ENCODE measurements around the gene MPZL3. TPM values are rescaled to one million over a fixed set of nuclear protein-coding genes. Genes with fewer than 3 reads are reported as not detected.

MPZL3 gene, protein sequence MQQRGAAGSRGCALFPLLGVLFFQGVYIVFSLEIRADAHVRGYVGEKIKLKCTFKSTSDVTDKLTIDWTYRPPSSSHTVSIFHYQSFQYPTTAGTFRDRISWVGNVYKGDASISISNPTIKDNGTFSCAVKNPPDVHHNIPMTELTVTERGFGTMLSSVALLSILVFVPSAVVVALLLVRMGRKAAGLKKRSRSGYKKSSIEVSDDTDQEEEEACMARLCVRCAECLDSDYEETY
- total RNA-seq, result 4.1 and 4.7 TPM in 2 replicates

DNA sequence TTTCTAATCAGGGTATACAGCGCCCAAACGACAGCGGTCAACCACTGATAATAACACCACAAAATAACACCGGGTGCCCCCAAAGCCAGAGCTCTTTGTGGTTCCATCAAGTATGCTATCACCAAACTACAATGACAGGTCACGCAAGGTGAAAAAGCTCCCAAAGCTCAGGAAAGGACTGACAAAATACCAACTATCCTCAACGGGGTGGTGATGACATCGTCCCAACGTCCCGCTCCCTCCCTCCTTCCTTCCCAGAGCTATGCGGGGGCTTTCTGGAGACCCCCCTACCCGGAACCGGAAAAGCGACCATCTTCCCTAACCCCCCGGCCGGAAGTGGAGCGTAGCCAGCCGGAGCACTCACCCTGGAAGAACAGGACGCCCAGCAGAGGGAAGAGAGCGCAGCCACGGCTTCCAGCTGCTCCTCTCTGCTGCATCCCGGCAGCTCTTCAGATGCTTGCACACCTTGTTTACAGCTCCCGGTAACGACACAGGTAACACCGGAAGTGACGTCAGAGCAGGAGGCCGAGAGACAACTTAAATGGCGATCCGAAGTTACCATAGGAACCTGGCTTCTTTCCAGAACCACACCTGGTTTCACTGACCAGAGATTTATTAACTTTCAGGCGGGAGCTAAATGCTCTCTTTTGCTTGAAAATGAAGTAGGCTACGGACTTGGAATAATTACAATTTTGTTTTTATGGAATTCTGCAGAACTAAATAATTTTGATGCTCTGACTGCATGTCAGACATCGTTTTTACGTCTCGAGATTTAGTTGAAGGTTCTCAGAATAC lies at the start of gene MPZL3:
TSS of gene MPZL3 (minus strand) at position 508 of the 795 bp plus-strand sequence. CDS start at position 437, 71 bp downstream.
- DNase-seq (ENCODE audit: extremely low read depth, low read depth, low spot score), result no peak

DNA sequence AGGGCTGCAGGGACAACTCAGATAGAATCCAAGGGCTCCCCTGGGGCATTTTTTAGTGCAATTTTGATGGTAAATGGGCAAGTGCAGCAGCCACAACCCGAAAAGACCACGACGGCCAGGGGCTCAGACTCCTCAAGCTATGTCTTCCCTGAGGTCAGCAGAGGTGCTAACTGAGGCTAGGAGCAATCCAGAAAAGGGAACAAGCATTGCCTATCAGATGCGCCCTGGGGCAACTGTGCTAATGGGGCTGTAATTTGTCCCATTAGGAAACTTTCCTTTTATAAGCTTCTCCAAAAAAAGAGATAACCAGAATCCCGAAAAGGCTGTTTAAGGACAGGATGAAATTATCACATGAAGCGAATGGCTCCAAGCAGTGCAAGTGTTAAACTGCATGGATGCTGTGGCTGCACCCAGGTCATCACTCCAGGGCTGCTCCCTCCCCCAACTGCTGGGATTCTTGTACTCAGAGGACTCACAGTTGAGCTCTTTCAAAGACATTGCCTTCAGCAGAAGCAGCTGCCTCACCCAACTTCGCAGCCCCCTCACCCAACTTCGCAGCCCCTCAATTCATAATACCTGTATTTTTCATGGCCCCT lies 49.5 kb upstream of the MPZL3 start:
- DNase-seq (ENCODE audit: extremely low read depth, low read depth, low spot score), result no peak

DNA sequence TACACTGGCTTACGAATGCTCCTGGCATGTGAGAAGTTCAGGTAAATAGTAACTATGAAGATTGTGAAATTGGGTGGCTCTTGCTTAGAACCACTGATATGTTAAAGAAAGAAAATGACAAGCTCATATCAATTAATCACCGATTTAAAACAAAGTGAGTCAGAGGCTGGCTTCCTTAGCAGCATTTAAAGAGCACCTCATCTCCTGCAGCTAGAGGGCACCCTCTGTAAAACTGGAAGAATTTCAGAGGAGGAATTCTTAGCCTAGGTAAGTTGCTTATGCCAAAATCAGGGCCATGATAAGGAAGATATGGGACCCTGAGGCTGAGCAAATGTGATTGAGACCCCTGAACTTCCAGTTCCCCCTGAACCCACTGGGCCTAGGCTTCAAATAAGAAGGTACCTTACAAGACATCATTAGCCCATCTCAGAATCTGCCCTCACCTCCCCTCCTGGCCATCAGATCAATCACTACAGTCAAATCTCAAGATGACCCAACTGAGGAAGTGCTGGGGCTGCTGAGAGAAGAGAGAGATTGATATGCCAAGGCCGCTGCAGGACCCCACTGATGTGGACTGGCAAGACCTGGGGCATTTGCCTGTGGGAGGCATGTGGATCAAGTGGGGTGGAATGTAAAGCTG lies 43.8 kb upstream of the MPZL3 start:
- no peak for DNase-seq (ENCODE audit: extremely low read depth, low read depth, low spot score)

DNA sequence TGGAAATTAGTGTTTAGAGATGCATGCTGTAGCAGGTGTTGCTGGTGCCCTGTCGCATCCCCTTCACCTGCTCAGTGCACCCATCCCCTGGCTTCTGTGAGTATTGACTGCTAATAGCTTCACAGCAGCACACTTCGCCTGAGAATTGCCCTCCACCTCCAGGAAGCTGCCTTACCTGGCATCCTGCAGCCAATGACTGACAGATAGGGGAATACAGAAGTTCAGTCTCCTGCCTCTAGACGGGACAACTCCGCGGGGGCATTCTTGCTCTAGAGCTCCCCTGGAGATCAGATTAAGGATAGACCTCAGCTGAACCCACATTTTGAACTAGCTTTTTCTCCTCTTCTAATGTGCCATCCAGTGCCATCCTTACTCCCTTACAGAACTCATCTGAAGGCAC lies 43.0 kb upstream of the MPZL3 start:
- no peak for DNase-seq (ENCODE audit: extremely low read depth, low read depth, low spot score)

DNA sequence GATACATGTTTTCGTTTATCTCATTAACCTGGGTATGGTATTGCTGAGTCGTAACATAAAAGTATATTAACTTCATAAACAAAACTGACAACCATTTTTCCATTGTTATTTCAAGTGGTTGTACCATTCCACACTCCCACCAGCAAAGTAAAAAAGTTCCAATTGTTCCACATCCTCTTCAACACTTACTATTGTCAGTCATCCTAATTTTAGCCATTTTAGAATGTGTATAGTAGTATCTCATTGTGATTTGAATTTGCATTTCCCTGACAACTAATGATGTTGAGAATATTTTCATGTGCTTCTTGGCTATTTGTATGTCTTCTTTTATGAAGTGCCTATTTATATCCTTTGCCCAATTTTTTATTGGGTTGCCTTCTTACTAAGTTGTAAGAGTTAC lies 41.9 kb upstream of the MPZL3 start:
- no peak for DNase-seq (ENCODE audit: extremely low read depth, low read depth, low spot score)

DNA sequence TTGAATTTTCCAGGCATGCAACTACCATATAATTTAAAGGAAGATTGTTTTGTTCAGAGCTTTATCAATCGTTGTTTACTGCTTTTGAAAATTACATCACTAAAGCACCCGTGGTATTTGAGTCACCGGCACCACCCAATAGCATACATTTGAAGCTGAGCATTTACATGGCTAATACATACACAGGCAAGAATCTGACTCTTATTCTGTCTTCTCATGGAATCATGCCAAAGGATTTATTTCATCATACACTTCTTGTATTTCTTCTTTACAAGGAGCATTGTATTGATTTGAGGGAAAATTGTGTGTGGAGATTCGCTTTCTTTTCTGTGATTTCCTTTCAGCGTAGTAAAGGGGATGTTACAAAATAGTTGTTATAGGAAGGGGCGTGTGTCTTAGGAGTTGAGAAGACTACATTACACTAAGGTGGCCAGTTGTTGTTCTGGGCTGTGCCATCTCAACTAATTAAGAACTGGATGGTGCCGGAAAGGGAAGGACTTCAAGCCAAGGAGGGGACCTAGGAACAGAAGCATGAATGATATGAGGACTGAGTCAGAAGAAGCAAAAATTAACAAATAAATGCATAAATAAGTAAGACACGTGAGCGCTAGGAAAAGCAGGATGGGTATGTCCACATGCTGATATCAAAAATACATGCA lies 39.4 kb upstream of the MPZL3 start:
- DNase-seq (ENCODE audit: extremely low read depth, low read depth, low spot score), result no peak

DNA sequence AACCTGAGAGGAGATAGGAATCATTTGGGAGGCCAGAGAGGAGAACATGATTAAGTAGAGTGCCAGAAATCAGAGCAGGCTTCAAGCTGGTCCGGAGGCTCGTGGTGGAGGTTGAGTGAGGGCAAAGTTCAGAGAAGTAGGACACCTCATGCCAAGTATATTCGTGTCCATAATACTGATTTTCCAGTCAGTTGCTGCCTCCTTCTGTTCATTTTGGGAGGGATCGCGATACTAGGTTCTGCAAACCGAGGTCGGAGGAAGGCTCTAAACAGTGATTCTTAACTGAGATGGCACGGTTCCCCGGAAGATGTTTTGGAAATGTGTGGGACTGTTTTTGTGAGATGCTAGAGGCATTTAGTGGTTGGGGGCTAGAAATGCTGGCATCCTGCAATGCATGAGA lies 38.8 kb upstream of the MPZL3 start:
- no peak for DNase-seq (ENCODE audit: extremely low read depth, low read depth, low spot score)

DNA sequence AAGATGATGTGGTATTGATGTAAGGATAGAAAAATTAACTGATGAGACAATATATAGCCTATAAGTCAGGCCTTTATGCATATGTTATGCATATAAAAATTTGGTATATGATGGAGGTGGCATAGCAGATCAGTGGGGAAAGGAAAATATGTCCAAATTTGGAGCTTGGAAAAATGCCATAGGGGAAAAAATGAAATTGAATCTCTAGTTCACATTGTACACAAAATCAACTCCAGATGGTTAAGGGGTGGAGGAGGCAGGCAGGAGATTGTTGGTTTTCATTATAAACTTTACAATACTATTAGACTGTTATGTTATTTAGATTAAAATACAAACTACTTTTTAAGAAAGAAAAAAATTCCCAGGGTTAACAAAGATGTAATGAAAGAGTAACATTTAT lies 37.2 kb upstream of the MPZL3 start:
- DNase-seq (ENCODE audit: extremely low read depth, low read depth, low spot score), result no peak

DNA sequence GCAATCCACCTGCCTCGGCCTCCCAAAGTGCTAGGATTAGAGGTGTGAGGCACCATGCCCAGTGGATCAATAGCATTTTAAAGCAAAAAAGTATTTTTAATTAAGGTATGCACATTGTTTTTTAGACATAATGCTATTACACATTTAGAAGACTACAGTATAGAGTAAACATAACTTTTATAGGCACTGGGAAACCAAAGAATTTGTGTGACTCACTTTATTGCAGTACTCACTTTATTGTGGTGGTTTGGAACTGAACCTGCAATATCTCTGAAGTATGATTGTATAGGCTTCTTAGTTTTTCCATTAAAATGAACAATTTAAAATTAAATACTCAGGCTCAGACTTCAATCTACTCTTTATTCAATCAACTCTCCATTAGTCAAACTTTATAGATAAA lies 34.8 kb upstream of the MPZL3 start:
- DNase-seq (ENCODE audit: extremely low read depth, low read depth, low spot score), result no peak

DNA sequence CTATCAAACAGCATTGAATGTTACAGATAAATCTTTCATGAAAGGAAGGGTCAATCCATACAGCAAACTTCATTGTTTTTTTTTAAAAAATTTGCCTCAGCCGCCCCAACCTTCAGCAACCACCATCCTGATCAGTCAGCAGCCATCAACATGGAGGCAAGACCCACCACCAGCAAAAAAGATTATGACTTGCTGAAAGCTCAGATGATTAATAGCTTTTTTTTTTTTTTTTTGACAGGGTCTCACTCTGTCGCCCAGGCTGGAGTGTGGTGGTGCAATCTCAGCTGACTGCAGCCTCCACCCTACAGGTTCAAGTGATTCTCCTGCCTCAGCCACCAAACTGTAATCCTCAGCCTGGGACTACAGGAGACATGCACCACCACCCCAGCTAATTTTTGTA lies 34.4 kb upstream of the MPZL3 start:
- no peak for DNase-seq (ENCODE audit: extremely low read depth, low read depth, low spot score)

DNA sequence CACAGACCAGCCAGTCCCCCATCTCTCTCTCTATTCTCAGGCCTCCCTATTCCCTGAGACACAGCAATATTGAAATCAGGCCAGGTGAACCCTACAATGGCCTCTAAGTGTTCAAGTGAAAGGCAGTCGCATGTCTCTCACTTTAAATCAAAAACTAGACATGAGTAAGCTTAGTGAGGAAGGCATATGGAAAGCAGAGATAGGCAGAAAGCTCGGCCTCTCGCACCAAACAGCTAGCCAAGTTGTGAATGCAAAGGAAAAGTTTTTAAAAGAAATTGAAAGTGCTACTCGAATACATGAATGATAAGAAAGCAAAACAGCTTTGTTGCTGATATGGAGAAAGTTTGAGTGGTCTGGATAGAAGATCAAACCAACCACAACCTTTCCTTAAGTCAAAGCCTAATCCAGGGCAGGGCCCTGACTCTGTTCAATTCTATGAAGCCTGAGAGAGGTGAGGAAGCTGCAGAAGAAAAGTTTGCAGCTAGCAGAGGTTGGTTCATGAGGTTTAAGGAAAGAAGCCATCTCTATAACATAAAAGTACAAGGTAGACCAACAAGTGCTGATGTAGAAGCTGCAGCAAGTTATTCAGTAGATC lies 31.7 kb upstream of the MPZL3 start:
- no peak for DNase-seq (ENCODE audit: extremely low read depth, low read depth, low spot score)

DNA sequence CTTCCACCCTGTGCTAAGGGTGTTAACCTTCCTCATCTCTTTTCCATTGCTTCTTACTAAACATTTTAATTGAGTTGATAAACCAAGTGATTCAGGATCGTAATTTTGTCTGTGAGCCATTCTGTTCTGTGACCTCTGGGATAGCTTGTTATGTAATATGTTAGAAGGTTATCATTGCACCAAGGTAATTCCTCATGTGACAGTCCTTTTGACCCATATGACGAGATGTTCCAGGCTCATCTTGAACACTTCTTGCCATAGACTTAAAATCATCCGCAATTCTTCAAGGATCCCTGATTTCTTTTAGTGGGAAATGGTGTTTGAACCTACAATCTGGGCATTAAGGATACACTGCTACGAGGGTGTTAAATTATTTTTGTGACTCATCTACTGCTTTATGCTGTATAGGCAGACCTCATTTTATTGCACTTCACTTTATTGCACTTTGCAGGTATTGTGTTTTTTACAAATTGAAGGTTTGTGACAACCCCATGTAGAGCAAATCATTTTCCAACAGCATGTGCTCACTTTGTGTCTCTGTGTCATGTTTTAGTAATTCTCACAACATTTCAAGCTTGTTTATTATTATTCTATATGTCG lies 31.0 kb upstream of the MPZL3 start:
- no peak for DNase-seq (ENCODE audit: extremely low read depth, low read depth, low spot score)

DNA sequence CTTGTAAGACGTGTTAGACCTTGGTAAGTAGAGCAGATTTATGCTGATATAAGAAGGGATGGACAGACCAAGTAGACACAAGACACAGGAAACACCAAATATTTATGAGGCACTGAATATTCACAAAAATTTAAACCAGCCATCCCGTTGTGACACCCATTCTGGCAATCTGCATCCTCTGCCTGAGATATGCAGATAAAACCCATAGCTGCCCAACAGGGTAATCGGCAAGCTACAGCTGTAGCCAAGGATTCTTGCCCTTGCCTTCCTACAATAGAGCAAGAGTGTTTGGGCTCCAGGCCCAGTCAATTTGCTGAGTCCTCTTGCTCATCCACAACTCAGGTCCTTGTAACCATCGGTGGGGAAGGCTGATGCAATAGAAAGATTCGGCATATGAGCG lies 30.4 kb upstream of the MPZL3 start:
- DNase-seq (ENCODE audit: extremely low read depth, low read depth, low spot score), result no peak

DNA sequence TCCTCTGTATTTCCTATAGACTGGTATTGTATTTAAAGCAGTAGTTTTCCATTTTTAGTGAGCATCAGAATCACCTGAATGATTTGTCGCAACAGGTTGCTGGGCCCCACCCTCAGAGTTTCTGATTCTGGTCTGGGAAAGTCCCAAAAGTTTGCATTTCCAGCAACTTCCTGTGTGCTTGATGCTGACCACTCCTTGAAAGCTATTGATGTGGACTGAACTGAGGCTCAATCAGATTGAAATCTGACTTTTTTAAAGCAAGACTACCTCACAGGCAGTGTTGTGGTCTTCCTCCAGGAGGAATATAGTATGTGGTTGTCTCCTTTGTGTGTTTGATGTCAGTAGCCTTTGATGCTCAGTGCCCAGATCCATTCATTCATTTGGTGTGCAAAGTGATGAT lies 29.1 kb upstream of the MPZL3 start:
- DNase-seq (ENCODE audit: extremely low read depth, low read depth, low spot score), result no peak

DNA sequence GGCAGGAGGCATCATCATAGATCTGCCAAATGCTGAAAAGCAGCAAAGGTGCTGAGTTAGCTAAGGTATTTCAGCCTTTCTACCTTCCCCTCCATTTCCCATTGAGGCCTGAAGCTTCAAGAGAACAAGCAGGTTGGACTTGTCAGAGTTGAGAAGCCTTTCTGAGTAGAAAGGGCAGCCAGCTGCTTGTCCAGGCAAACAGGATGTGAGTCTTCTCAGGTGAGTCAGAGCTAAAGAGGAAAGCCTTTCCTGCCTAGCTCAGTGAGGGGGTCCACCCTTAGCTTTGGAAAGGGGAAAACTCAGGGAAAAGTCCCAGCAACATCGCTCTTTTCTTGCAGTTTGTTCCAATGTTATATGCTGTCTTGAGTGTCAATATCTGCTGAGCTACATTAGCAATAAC lies 25.1 kb upstream of the MPZL3 start:
- DNase-seq (ENCODE audit: extremely low read depth, low read depth, low spot score), result no peak

DNA sequence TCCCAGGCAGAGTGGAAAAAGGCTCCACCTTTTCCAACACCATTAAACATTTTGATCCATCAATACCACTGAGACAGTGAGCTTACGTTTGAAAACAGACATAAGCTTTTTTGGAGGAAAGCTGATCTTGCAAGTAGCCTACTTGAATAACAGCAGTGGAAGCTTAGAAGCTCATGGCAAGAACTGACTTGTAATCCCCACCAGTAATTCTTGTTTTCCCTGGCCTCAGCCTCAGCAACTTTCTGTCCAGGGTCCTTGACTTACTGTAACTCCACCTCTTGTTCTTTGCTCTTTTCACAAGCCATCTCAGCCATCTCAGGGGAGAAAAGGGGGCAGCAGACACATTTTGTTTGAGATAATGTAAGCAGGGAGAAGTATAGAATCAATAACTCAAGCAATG lies 24.3 kb upstream of the MPZL3 start:
- no peak for DNase-seq (ENCODE audit: extremely low read depth, low read depth, low spot score)

DNA sequence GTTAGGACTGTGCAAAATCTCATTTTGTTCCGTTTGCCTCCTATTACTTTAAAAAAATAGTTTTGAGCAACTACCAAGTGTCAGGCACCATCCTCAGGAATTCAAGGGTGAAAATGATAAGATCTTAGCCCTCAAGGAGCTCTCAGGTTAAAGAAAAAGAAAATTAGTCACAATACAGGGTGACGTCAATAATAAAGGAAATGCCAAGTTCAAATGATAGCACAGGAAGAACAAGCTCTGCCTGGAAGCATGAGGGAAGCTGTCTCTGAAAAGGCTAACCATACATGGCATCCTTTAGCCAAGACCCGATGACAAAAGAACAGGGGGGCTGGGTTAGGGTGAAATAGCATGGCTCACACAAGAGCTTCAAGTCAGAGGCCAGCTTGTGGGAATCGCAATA lies 23.0 kb upstream of the MPZL3 start:
- DNase-seq (ENCODE audit: extremely low read depth, low read depth, low spot score), result peak; percentile 96

DNA sequence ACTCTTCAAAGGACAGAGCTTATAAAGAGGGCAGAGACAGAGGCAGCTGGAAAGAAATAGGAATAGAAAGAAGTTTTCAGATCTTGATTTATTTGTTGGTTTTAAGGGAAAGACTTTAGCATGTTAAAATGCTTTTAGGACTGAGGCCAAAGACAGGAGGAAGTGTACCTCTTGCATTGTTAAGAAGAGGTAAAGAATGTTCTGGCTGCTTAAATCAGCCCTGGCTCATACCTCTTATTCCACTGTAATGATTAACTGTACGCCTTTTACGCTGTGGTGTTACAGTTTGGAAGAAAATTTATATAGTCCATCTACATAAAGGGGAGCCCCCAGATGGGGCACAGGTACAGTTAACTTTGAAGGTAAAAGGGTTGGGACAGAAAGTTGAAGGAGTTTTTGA lies 22.0 kb upstream of the MPZL3 start:
- DNase-seq (ENCODE audit: extremely low read depth, low read depth, low spot score), result no peak

DNA sequence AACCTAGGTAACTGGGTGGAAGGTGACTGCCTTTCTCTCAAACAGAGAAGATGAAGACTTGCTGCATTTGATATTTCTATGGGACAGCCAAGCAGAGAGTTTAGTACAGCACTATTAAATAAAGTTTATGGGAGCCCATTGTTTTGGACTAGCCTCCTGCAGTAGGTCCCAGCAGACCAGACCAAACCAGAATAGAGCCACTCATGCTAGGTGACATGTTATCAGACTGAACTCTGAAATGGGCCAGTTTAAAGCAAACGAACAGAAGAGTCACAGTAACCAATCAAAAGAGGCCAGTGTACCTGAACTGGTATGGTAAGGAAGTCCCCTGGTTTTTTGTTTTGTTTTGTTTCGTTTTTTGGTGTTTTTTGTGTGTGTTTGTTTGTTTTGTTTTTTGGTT lies 19.8 kb upstream of the MPZL3 start:
- DNase-seq (ENCODE audit: extremely low read depth, low read depth, low spot score), result no peak

DNA sequence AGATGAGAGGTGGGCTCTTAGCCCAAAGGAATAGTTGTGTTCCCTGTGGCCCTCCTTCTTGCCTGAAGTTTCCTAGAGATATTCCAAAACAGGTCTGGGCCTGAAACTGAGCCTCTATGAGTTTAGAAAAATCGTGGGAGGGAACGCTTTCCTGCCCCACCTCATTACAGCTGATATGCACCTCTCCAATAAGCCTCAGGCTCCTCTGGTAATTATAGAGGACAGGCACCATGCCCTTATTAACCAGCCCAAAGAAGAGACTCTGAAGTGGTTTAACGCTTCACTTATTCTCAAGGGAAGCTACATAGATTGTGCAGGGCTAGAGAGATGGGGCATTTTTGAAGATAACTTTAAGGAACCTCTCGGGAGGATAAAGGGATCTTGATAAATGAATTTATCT lies 15.3 kb upstream of the MPZL3 start:
- DNase-seq (ENCODE audit: extremely low read depth, low read depth, low spot score), result no peak
